WERI-Rb-1 (cell line): ENCODE measurements around the gene ACO1.
A peak's percentile ranks its signal among the peaks of the same experiment; 100 is the strongest.

Source experiments
- DNase-seq: peaks from one replicate; pipeline ENCODE4 v3.0.0-alpha.2; 2020
- H3K27ac ChIP-seq: fragments of 250-450 bp; sonication (Bioruptor Pico); 2 replicates; pipeline ENCODE4 v1.5.1; 2020; ENCODE audit warnings: mild to moderate bottlenecking, moderate library complexity
- H3K27me3 ChIP-seq: fragments of 250-450 bp; sonication (Bioruptor Pico); 2 replicates; pipeline ENCODE4 v1.5.1; 2021; ENCODE audit warnings: mild to moderate bottlenecking, low read depth, moderate library complexity; ENCODE audit not compliant: insufficient read depth, severe bottlenecking
- H3K36me3 ChIP-seq: fragments of 250-450 bp; sonication (Bioruptor Pico); 2 replicates; pipeline ENCODE4 v1.5.1; 2020; ENCODE audit warnings: mild to moderate bottlenecking, moderate library complexity
- H3K4me3 ChIP-seq: 2 replicates; pipeline ENCODE4 v1.5.1; 2011; ENCODE audit warnings: low read depth, mild to moderate bottlenecking, control low read depth, low read length
- H3K9me3 ChIP-seq: fragments of 250-450 bp; sonication (Bioruptor Pico); 2 replicates; pipeline ENCODE4 v1.5.1; 2021; ENCODE audit warnings: mild to moderate bottlenecking, moderate library complexity; ENCODE audit not compliant: severe bottlenecking
- TF ChIP-seq, protein P1 (sequence below): IDR thresholded peaks from 2 replicates; pipeline ENCODE4 v1.5.1; 2011; ENCODE audit warnings: low read depth, mild to moderate bottlenecking, control low read depth, inconsistent platforms, low read length

ACO1 gene

DNA sequence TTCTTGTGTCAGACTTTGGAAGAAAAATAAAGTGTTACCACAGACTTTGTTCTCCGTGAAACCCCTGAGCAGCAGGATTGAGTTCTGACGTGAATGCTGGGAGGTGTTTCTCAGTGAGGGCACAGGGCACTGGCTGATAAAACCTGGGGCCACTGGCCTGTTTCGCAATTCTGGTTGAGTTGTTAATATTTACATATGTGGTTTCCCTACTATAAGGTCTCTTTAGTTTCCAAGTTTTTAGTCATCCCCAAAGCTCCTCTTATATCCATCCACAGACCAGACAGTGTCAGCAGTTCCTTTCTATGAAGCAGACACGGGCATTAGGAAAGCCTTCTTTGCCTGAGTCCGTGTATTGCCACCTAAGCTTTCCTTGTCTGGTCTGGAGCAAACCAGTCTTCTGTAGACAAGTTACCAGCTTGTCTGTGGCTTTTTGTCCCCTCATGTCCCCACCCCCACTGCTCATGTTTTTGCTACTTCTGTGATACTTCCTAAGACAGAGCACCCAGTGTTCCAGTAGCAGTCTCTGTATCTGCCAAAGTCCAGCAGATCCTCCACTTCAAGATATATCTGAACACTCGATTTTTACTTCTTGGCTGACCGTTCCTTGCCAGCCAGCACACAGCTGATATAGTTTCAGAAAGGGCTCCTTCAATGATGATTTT is 42.0 kb downstream of the ACO1 start:
- Histone ChIP-seq H3K27ac (no peak overlapping the region), H3K27me3 (no peaks in the 10 kb centered on the region), H3K36me3 (peaks cover 8% of the 10 kb centered on the region), H3K9me3 (no peaks in the 10 kb centered on the region), H3K4me3 (no peak overlapping the region)
- TF ChIP-seq, protein P1, sequence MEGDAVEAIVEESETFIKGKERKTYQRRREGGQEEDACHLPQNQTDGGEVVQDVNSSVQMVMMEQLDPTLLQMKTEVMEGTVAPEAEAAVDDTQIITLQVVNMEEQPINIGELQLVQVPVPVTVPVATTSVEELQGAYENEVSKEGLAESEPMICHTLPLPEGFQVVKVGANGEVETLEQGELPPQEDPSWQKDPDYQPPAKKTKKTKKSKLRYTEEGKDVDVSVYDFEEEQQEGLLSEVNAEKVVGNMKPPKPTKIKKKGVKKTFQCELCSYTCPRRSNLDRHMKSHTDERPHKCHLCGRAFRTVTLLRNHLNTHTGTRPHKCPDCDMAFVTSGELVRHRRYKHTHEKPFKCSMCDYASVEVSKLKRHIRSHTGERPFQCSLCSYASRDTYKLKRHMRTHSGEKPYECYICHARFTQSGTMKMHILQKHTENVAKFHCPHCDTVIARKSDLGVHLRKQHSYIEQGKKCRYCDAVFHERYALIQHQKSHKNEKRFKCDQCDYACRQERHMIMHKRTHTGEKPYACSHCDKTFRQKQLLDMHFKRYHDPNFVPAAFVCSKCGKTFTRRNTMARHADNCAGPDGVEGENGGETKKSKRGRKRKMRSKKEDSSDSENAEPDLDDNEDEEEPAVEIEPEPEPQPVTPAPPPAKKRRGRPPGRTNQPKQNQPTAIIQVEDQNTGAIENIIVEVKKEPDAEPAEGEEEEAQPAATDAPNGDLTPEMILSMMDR, result no peak
- DNase-seq, result no peak

DNA sequence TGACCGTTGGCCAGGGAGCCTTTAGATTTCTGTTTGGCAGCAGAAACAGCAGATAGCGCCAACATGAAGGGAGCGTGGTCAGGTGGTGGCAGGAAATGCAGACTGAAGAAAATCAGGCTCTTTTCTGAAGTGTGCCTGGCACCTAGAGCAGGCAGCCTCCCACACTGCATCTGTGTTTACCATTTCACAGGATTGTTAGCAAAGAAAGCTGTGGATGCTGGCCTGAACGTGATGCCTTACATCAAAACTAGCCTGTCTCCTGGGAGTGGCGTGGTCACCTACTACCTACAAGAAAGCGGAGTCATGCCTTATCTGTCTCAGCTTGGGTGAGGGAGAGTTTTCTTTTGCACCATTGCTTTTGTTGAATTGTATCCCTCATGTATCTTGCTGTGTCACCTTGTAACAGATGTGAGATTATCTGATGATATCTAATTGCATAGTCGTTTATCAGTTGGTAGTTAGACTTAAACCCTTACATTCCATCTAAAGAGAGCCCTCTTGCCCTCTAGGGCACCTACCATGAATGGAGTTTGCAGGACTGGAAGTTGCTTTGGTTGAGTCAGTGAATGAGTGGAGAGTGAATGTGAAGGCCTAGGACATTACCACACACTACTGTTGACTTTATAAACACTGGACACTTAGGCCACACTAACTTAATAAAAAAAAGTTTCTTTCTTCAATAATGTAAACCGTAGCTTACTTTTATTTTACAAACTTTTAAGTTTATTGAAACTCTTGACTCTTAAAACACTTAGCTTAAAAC is 42.8 kb downstream of the ACO1 start:
- TF ChIP-seq, protein P1, result no peak
- Histone ChIP-seq H3K4me3 (no peak overlapping the region), H3K9me3 (no peaks in the 10 kb centered on the region), H3K27ac (no peak overlapping the region), H3K36me3 (peaks cover 8% of the 10 kb centered on the region), H3K27me3 (no peaks in the 10 kb centered on the region)
- no peak for DNase-seq

DNA sequence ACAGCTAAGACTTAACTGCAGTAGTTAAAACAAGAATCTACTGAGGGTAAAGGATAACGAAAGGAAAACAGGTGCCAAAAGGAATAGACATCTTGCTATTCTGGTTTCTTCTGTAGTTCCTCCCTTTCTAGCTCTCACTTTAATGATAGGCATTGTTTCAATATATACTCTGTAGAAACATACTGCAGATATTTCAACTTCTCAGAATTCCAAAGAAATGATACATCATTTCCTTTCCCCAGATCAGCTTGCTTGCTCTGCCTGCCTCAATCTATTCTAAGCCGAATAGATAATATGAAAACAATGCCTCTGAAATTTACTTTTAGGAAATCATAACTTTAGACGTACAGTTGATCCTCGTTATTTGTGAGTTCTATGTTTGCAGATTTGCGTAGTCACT is 46.3 kb downstream of the ACO1 start:
- no peak for DNase-seq
- Histone ChIP-seq H3K4me3 (no peak overlapping the region), H3K27ac (no peak overlapping the region), H3K9me3 (no peaks in the 10 kb centered on the region), H3K27me3 (no peaks in the 10 kb centered on the region), H3K36me3 (no peaks in the 10 kb centered on the region)
- TF ChIP-seq, protein P1, result no peak

DNA sequence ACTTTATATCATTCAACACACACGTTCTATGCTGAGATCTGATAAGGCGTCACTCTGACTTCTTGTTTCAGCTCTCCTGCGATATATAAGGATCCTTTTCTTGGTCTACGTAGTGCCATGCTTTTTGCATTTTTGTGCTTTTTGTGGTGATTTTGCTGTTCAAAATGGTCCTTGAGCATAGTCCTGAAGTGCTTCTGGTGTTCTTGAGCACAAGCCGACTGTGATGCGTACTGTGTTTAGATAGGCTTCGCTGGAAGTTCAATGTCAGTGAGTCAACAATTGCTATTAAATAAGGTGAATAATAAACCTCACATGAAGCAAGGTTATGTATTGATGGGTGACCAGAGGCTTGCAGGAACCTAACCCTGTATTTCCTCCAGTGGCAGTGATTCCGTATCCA is 46.8 kb downstream of the ACO1 start:
- no peak overlapping the region for H3K27ac ChIP-seq
- H3K36me3 ChIP-seq, result no peaks in the 10 kb centered on the region
- DNase-seq, result no peak
- no peak overlapping the region for H3K4me3 ChIP-seq
- TF ChIP-seq, protein P1, result no peak
- no peaks in the 10 kb centered on the region for H3K27me3 ChIP-seq
- H3K9me3 ChIP-seq, result no peaks in the 10 kb centered on the region

DNA sequence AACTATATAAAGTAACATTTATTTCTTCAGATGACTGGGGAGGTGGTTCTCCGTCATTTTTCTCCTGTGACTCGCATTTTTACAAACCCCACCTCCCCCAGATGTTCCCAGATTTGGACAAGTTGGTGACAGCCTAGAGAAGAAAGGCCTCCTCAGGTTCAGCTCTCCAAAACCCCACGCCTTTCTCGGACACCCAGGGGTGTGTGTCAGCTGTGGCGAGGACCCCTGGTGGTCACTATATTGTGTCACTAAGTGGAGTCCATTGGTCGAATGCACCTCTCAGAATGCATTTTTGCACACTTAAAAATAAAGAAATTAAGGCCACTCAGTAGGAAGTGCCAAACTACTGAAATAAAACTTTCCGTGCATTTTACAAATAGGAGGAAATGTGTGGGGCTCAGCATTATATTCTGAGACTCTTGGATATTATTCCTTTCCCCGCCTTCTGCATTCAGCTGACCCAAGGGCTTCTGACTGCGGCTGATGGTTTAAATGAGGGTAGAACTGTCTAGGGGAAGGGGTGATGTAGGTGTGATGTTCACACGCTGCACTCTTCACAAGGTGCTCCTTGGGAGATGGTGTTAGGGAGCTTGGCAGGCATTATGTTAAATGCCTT is 47.6 kb downstream of the ACO1 start:
- H3K27me3 ChIP-seq, result no peaks in the 10 kb centered on the region
- DNase-seq, result peak; percentile 55
- no peaks in the 10 kb centered on the region for H3K9me3 ChIP-seq

More for the DNA sequence above, 47.6 kb downstream of the ACO1 start:
- TF ChIP-seq, protein P1, result peak; percentile 67
- H3K4me3 ChIP-seq, result no peak overlapping the region
- no peak overlapping the region for H3K27ac ChIP-seq
- H3K36me3 ChIP-seq, result no peaks in the 10 kb centered on the region; the same call in 1 of the 2 replicates
